Liver (tissue), 9 donors: Measurements from ENCODE around the gene AGBL4. TPM values are rescaled to one million over a fixed set of nuclear protein-coding genes. Genes with fewer than 3 reads are reported as not detected.

Experiments used
- DNase-seq: peaks from one replicate; pipeline ENCODE4 v3.0.0-alpha.2; 2017; ENCODE audit warnings: low spot score
- H3K27ac ChIP-seq, 2 donors: one replicate each; pipeline ENCODE4 v1.7.0; 2013; ENCODE audit warnings: inconsistent platforms in 2 of 2, low read length in 2 of 2, control low read depth in 1 of 2, low read depth in 1 of 2, mild to moderate bottlenecking in 1 of 2
- H3K27me3 ChIP-seq, 4 donors: one replicate each; pipeline versions ENCODE4 v1.6.1 to v1.7.0; 2013; ENCODE audit warnings: low read length in 3 of 4, inconsistent platforms in 1 of 4, mild to moderate bottlenecking in 1 of 4, moderate library complexity in 1 of 4; ENCODE audit not compliant: control insufficient read depth in 4 of 4, insufficient read depth in 4 of 4
- H3K36me3 ChIP-seq, 4 donors: one replicate each; pipeline versions ENCODE4 v1.6.1 to v1.7.0; 2013; ENCODE audit warnings: low read length in 3 of 4, mild to moderate bottlenecking in 3 of 4, low read depth in 1 of 4, moderate library complexity in 1 of 4; ENCODE audit not compliant: control insufficient read depth in 4 of 4, insufficient read depth in 3 of 4
- H3K4me1 ChIP-seq, 4 donors: one replicate each; pipeline versions ENCODE4 v1.6.1 to v1.7.0; 2013; ENCODE audit warnings: low read length in 3 of 4, mild to moderate bottlenecking in 3 of 4, moderate library complexity in 1 of 4; ENCODE audit not compliant: control insufficient read depth in 4 of 4, insufficient read depth in 4 of 4
- H3K4me3 ChIP-seq, 3 donors: one replicate each; pipeline versions ENCODE4 v1.6.1 to v1.7.0; 2013; ENCODE audit warnings: low read length in 3 of 3, control low read depth in 1 of 3, low read depth in 1 of 3, mild to moderate bottlenecking in 1 of 3
- H3K9ac ChIP-seq, 2 donors: one replicate each; pipeline ENCODE4 v1.7.0; 2013; ENCODE audit warnings: low read length in 2 of 2, mild to moderate bottlenecking in 2 of 2, moderate library complexity in 2 of 2, control low read depth in 1 of 2, low read depth in 1 of 2
- H3K9me3 ChIP-seq, 4 donors: one replicate each; pipeline versions ENCODE4 v1.6.1 to v1.7.0; 2013; ENCODE audit warnings: low read length in 3 of 4; ENCODE audit not compliant: control insufficient read depth in 4 of 4
- CTCF ChIP-seq: fragments of 150-350 bp; IDR thresholded peaks from 2 replicates; pipeline ENCODE4 v1.5.1; 2017; ENCODE audit warnings: improper control_type of control experiment, low read depth, low read length; ENCODE audit not compliant: missing input control
- FOXA1 ChIP-seq: IDR thresholded peaks from 2 replicates; pipeline ENCODE4 v1.6.1; 2016; ENCODE audit warnings: antibody characterized with exemption
- FOXA2 ChIP-seq: IDR thresholded peaks from 2 replicates; pipeline ENCODE4 v1.6.1; 2016; ENCODE audit warnings: antibody characterized with exemption
- GABPA ChIP-seq, 2 donors: IDR thresholded peaks in 1 of 2; conservative IDR thresholded peaks in 1 of 2; 2 replicates each; pipeline ENCODE4 v1.6.1; 2016; ENCODE audit warnings: antibody characterized with exemption in 2 of 2, mild to moderate bottlenecking in 1 of 2, moderate library complexity in 1 of 2
- HNF4A ChIP-seq, 2 donors: conservative IDR thresholded peaks; 2 replicates each; pipeline ENCODE4 v1.6.1; 2016; ENCODE audit warnings: antibody characterized with exemption in 2 of 2, mild to moderate bottlenecking in 2 of 2
- HNF4G ChIP-seq: IDR thresholded peaks from 2 replicates; pipeline ENCODE4 v1.6.1; 2016; ENCODE audit warnings: antibody characterized with exemption
- JUND ChIP-seq, 2 donors: IDR thresholded peaks; 2 replicates each; pipeline ENCODE4 v1.6.1; 2016; ENCODE audit warnings: antibody characterized with exemption in 2 of 2
- MAX ChIP-seq: IDR thresholded peaks from 2 replicates; pipeline ENCODE4 v1.6.1; 2016; ENCODE audit warnings: antibody characterized with exemption
- NR2F2 ChIP-seq: IDR thresholded peaks from 2 replicates; pipeline ENCODE4 v1.6.1; 2016; ENCODE audit warnings: antibody characterized with exemption
- RAD21 ChIP-seq, 2 donors: IDR thresholded peaks; 2 replicates each; pipeline ENCODE4 v1.6.1; 2016; ENCODE audit warnings: antibody characterized with exemption in 2 of 2, mild to moderate bottlenecking in 2 of 2
- SP1 ChIP-seq: IDR thresholded peaks from 2 replicates; pipeline ENCODE4 v1.6.1; 2018; ENCODE audit warnings: antibody characterized with exemption, mild to moderate bottlenecking
- TAF1 ChIP-seq: conservative IDR thresholded peaks from 2 replicates; pipeline ENCODE4 v1.6.1; 2016; ENCODE audit warnings: antibody characterized with exemption, mild to moderate bottlenecking
- YY1 ChIP-seq: IDR thresholded peaks from 2 replicates; pipeline ENCODE4 v1.6.1; 2016; ENCODE audit warnings: antibody characterized with exemption, mild to moderate bottlenecking
- ZBTB33 ChIP-seq: IDR thresholded peaks from 2 replicates; pipeline ENCODE4 v1.6.1; 2016; ENCODE audit warnings: antibody characterized with exemption
- WGBS: extraction: QIAGEN DNeasy Blood & Tissue Kit; methylation state at CpG from one replicate; pipeline ENCODE4 v1.1.7; 2013; 5-methylcytosine and 5-hydroxymethylcytosine counted together
- polyA plus RNA-seq, 2 donors: library from polyadenylated mRNA; stranded (reverse) in 1 of 2; unstranded in 1 of 2; fragments of 200-250 nt in 1 of 2; fragments of >200 nt in 1 of 2; fragmentation: Nextera tagmentation in 1 of 2; extraction: Ambion mirVana in 1 of 2; gene quantifications; one replicate each; pipeline versions ENCODE4 v1.2.1 to v1.2.3, GENCODE V29; 2013 to 2015
- total RNA-seq, 2 donors: library from RNA; depleted of rRNA; stranded (reverse); fragments of >200 nt; gene quantifications; one replicate each; pipeline ENCODE4 v1.2.3, GENCODE V29; 2014
- TF ChIP-seq, protein P1 (sequence below): IDR thresholded peaks from 2 replicates; pipeline ENCODE4 v1.6.1; 2016; ENCODE audit warnings: antibody characterized with exemption
- TF ChIP-seq, protein P2 (sequence below): IDR thresholded peaks from 2 replicates; pipeline ENCODE4 v1.6.1; 2016; ENCODE audit warnings: antibody characterized with exemption, mild to moderate bottlenecking
- donor health status: healthy.
- donor health status: healthy.
- donor health status: healthy.
- donor health status: healthy.
- donor health status: healthy.

AGBL4 gene
- total and polyA plus RNA-seq, 4 donors: 0.75 to 0.76 TPM; not detected in 2

GRCh38 chr1:48817505-48818114 lies 1206.1 kb downstream of the AGBL4 start:
- DNase-seq: peak; percentile 69
- 57% methylated on average over 4 of the region's 4 CpGs for WGBS
- Histone ChIP-seq H3K36me3 (no peaks in the 10 kb centered on the region), H3K4me1 (no peaks in the 10 kb centered on the region), H3K9me3 (no peaks in the 10 kb centered on the region), H3K4me3 (no peak overlapping the region), H3K27me3 (no peaks in the 10 kb centered on the region), H3K9ac (no peak overlapping the region), H3K27ac (no peak overlapping the region)
- TF ChIP-seq RAD21 (IDR thresholded peaks at IDR 0.05): peak; percentile 82 to 83
- TF ChIP-seq CTCF: peak; percentile 64
- TF ChIP-seq YY1: no peak
- no peak for TF ChIP-seq FOXA1
- TF ChIP-seq GABPA (IDR thresholded peaks at IDR 0.05 in 1 of 2, conservative IDR thresholded peaks at IDR 0.05 in 1 of 2): no peak
- no peak for TF ChIP-seq MAX
- TF ChIP-seq SP1: no peak

GRCh38 chr1:48810740-48811139 lies 1213.0 kb downstream of the AGBL4 start:
- Histone ChIP-seq H3K9ac (no peak overlapping the region), H3K36me3 (no peaks in the 10 kb centered on the region), H3K4me3 (no peak overlapping the region), H3K27ac (no peak overlapping the region), H3K27me3 (no peaks in the 10 kb centered on the region), H3K4me1 (no peaks in the 10 kb centered on the region), H3K9me3 (no peaks in the 10 kb centered on the region)
- no peak for TF ChIP-seq ZBTB33
- TF ChIP-seq HNF4A (conservative IDR thresholded peaks at IDR 0.05): peak; percentile 62 to 66
- WGBS: 43% methylated on average over 4 of the region's 4 CpGs
- DNase-seq: no peak

GRCh38 chr1:48808496-48808895 lies 1215.3 kb downstream of the AGBL4 start:
- Histone ChIP-seq H3K27ac (no peak overlapping the region), H3K36me3 (no peaks in the 10 kb centered on the region), H3K9me3 (no peaks in the 10 kb centered on the region), H3K27me3 (no peaks in the 10 kb centered on the region), H3K4me1 (no peaks in the 10 kb centered on the region), H3K4me3 (no peak overlapping the region), H3K9ac (no peak overlapping the region)
- 88% methylated on average over 3 of the region's 3 CpGs for WGBS
- DNase-seq: no peak
- TF ChIP-seq FOXA1 (no peak), HNF4G (no peak), HNF4A (conservative IDR thresholded peaks at IDR 0.05) (no peak), YY1 (no peak), JUND (IDR thresholded peaks at IDR 0.05) (no peak), TAF1 (no peak), NR2F2 (no peak), FOXA2 (no peak), MAX (no peak), ZBTB33 (no peak)
- TF ChIP-seq, protein P1, sequence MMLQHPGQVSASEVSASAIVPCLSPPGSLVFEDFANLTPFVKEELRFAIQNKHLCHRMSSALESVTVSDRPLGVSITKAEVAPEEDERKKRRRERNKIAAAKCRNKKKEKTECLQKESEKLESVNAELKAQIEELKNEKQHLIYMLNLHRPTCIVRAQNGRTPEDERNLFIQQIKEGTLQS: no peak
- TF ChIP-seq, protein P2, sequence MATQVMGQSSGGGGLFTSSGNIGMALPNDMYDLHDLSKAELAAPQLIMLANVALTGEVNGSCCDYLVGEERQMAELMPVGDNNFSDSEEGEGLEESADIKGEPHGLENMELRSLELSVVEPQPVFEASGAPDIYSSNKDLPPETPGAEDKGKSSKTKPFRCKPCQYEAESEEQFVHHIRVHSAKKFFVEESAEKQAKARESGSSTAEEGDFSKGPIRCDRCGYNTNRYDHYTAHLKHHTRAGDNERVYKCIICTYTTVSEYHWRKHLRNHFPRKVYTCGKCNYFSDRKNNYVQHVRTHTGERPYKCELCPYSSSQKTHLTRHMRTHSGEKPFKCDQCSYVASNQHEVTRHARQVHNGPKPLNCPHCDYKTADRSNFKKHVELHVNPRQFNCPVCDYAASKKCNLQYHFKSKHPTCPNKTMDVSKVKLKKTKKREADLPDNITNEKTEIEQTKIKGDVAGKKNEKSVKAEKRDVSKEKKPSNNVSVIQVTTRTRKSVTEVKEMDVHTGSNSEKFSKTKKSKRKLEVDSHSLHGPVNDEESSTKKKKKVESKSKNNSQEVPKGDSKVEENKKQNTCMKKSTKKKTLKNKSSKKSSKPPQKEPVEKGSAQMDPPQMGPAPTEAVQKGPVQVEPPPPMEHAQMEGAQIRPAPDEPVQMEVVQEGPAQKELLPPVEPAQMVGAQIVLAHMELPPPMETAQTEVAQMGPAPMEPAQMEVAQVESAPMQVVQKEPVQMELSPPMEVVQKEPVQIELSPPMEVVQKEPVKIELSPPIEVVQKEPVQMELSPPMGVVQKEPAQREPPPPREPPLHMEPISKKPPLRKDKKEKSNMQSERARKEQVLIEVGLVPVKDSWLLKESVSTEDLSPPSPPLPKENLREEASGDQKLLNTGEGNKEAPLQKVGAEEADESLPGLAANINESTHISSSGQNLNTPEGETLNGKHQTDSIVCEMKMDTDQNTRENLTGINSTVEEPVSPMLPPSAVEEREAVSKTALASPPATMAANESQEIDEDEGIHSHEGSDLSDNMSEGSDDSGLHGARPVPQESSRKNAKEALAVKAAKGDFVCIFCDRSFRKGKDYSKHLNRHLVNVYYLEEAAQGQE: no peak
